Liver (tissue), 9 donors: ENCODE data around the gene TOR4A. TPM values are rescaled to one million over a fixed set of nuclear protein-coding genes. Genes with fewer than 3 reads are reported as not detected.
A peak's percentile ranks its signal among the peaks of the same experiment; 100 is the strongest.

ENCODE experiments used
- DNase-seq: peaks from one replicate; pipeline ENCODE4 v3.0.0-alpha.2; 2017; ENCODE audit warnings: low spot score
- H3K27ac ChIP-seq, 2 donors: one replicate each; pipeline ENCODE4 v1.7.0; 2013; ENCODE audit warnings: inconsistent platforms in 2 of 2, low read length in 2 of 2, control low read depth in 1 of 2, low read depth in 1 of 2, mild to moderate bottlenecking in 1 of 2
- H3K27me3 ChIP-seq, 4 donors: one replicate each; pipeline versions ENCODE4 v1.6.1 to v1.7.0; 2013; ENCODE audit warnings: low read length in 3 of 4, inconsistent platforms in 1 of 4, mild to moderate bottlenecking in 1 of 4, moderate library complexity in 1 of 4; ENCODE audit not compliant: control insufficient read depth in 4 of 4, insufficient read depth in 4 of 4
- H3K36me3 ChIP-seq, 4 donors: one replicate each; pipeline versions ENCODE4 v1.6.1 to v1.7.0; 2013; ENCODE audit warnings: low read length in 3 of 4, mild to moderate bottlenecking in 3 of 4, low read depth in 1 of 4, moderate library complexity in 1 of 4; ENCODE audit not compliant: control insufficient read depth in 4 of 4, insufficient read depth in 3 of 4
- H3K4me1 ChIP-seq, 4 donors: one replicate each; pipeline versions ENCODE4 v1.6.1 to v1.7.0; 2013; ENCODE audit warnings: low read length in 3 of 4, mild to moderate bottlenecking in 3 of 4, moderate library complexity in 1 of 4; ENCODE audit not compliant: control insufficient read depth in 4 of 4, insufficient read depth in 4 of 4
- H3K4me3 ChIP-seq, 3 donors: one replicate each; pipeline versions ENCODE4 v1.6.1 to v1.7.0; 2013; ENCODE audit warnings: low read length in 3 of 3, control low read depth in 1 of 3, low read depth in 1 of 3, mild to moderate bottlenecking in 1 of 3
- H3K9ac ChIP-seq, 2 donors: one replicate each; pipeline ENCODE4 v1.7.0; 2013; ENCODE audit warnings: low read length in 2 of 2, mild to moderate bottlenecking in 2 of 2, moderate library complexity in 2 of 2, control low read depth in 1 of 2, low read depth in 1 of 2
- H3K9me3 ChIP-seq, 4 donors: one replicate each; pipeline versions ENCODE4 v1.6.1 to v1.7.0; 2013; ENCODE audit warnings: low read length in 3 of 4; ENCODE audit not compliant: control insufficient read depth in 4 of 4
- EGR1 ChIP-seq, 2 donors: IDR thresholded peaks; 2 replicates each; pipeline ENCODE4 v1.6.1; 2016 to 2018; ENCODE audit warnings: antibody characterized with exemption in 2 of 2, low read depth in 2 of 2
- FOXA1 ChIP-seq: IDR thresholded peaks from 2 replicates; pipeline ENCODE4 v1.6.1; 2016; ENCODE audit warnings: antibody characterized with exemption
- FOXA2 ChIP-seq: IDR thresholded peaks from 2 replicates; pipeline ENCODE4 v1.6.1; 2016; ENCODE audit warnings: antibody characterized with exemption
- GABPA ChIP-seq, 2 donors: IDR thresholded peaks in 1 of 2; conservative IDR thresholded peaks in 1 of 2; 2 replicates each; pipeline ENCODE4 v1.6.1; 2016; ENCODE audit warnings: antibody characterized with exemption in 2 of 2, mild to moderate bottlenecking in 1 of 2, moderate library complexity in 1 of 2
- HNF4A ChIP-seq, 2 donors: conservative IDR thresholded peaks; 2 replicates each; pipeline ENCODE4 v1.6.1; 2016; ENCODE audit warnings: antibody characterized with exemption in 2 of 2, mild to moderate bottlenecking in 2 of 2
- HNF4G ChIP-seq: IDR thresholded peaks from 2 replicates; pipeline ENCODE4 v1.6.1; 2016; ENCODE audit warnings: antibody characterized with exemption
- JUND ChIP-seq, 2 donors: IDR thresholded peaks; 2 replicates each; pipeline ENCODE4 v1.6.1; 2016; ENCODE audit warnings: antibody characterized with exemption in 2 of 2
- NR2F2 ChIP-seq: IDR thresholded peaks from 2 replicates; pipeline ENCODE4 v1.6.1; 2016; ENCODE audit warnings: antibody characterized with exemption
- RAD21 ChIP-seq, 2 donors: IDR thresholded peaks; 2 replicates each; pipeline ENCODE4 v1.6.1; 2016; ENCODE audit warnings: antibody characterized with exemption in 2 of 2, mild to moderate bottlenecking in 2 of 2
- RXRA ChIP-seq, 2 donors: IDR thresholded peaks; 2 replicates each; pipeline ENCODE4 v1.6.1; 2017 to 2018; ENCODE audit warnings: antibody characterized with exemption in 2 of 2, mild to moderate bottlenecking in 1 of 2
- SP1 ChIP-seq: IDR thresholded peaks from 2 replicates; pipeline ENCODE4 v1.6.1; 2018; ENCODE audit warnings: antibody characterized with exemption, mild to moderate bottlenecking
- TAF1 ChIP-seq: conservative IDR thresholded peaks from 2 replicates; pipeline ENCODE4 v1.6.1; 2016; ENCODE audit warnings: antibody characterized with exemption, mild to moderate bottlenecking
- YY1 ChIP-seq: IDR thresholded peaks from 2 replicates; pipeline ENCODE4 v1.6.1; 2016; ENCODE audit warnings: antibody characterized with exemption, mild to moderate bottlenecking
- WGBS: extraction: QIAGEN DNeasy Blood & Tissue Kit; methylation state at CpG from one replicate; pipeline ENCODE4 v1.1.7; 2013; 5-methylcytosine and 5-hydroxymethylcytosine counted together
- polyA plus RNA-seq, 2 donors: library from polyadenylated mRNA; stranded (reverse) in 1 of 2; unstranded in 1 of 2; fragments of 200-250 nt in 1 of 2; fragments of >200 nt in 1 of 2; fragmentation: Nextera tagmentation in 1 of 2; extraction: Ambion mirVana in 1 of 2; gene quantifications; one replicate each; pipeline versions ENCODE4 v1.2.1 to v1.2.3, GENCODE V29; 2013 to 2015
- total RNA-seq, 2 donors: library from RNA; depleted of rRNA; stranded (reverse); fragments of >200 nt; gene quantifications; one replicate each; pipeline ENCODE4 v1.2.3, GENCODE V29; 2014
- TF ChIP-seq, protein P1 (sequence below): fragments of 150-350 bp; IDR thresholded peaks from 2 replicates; pipeline ENCODE4 v1.5.1; 2017; ENCODE audit warnings: improper control_type of control experiment, low read depth, low read length; ENCODE audit not compliant: missing input control
- TF ChIP-seq, protein P2 (sequence below): IDR thresholded peaks from 2 replicates; pipeline ENCODE4 v1.6.1; 2016; ENCODE audit warnings: antibody characterized with exemption
- TF ChIP-seq, protein P3 (sequence below): IDR thresholded peaks from 2 replicates; pipeline ENCODE4 v1.6.1; 2016; ENCODE audit warnings: antibody characterized with exemption
- TF ChIP-seq, protein P4 (sequence below): IDR thresholded peaks from 2 replicates; pipeline ENCODE4 v1.6.1; 2016; ENCODE audit warnings: antibody characterized with exemption
- TF ChIP-seq, protein P5 (sequence below): IDR thresholded peaks from 2 replicates; pipeline ENCODE4 v1.6.1; 2016; ENCODE audit warnings: antibody characterized with exemption, mild to moderate bottlenecking
- donor health status: healthy.
- donor health status: healthy.
- donor health status: healthy.
- donor health status: healthy.
- donor health status: healthy.

TOR4A gene
- total and polyA plus RNA-seq, 4 donors = 0.35 to 5.1 (median 4.3) TPM

DNA sequence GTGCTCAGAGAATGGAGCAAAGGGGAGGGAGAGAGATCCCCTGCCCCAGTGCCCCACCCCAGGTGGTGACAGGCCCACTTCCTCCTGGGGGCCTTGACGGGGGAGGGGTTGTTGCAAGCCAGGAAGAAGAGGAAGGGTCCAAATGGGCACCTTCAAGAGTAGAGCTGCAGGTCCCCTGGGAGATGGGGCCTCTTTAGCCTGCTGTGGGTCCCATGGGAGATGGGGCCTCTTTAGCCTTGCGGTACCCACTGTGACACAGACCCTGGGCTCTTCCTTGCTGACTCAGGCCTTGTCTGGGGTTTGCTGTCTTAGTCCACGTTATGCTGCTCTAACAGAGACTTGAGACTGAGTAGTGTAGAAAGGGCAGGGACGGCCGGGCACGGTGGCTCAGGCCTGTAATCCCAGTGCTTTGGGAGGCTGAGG, 9.6 kb upstream of the TOR4A start (continued):
- TF ChIP-seq JUND (IDR thresholded peaks at IDR 0.05) (no peak), FOXA2 (no peak)

DNA sequence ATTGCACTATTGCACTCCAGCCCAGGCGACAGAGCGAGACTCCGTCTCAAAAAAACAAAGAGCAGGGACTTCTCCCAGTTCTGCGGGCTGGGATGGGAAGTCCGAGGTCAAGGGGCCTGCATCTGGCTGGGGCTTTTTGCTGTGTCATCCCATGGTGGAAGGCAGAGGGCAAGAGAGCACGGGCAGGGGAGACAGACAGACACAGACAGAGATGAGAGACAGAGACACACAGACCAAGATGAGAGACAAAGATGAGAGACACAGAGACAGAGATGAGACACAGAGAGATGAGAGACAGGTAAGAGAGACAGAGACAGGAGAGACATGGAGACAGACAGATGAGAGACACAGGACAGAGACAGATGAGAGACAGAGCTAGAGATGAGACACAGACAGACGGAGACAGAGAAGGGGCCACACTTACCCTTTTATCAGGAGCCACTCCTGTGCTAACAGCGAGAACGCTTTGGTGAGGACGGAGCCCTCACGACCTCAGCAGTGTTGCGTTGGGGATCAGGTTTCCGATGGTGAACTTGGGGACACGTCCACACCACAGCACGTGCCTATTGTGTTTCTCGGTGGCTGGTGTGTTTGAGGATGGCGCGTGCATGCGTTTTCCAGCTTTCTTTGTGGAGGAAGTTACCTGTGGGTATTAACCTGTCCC, 8.9 kb upstream of the TOR4A start:
- no peaks in the 10 kb centered on the region for H3K9me3 ChIP-seq
- peak overlapping the region in 1 of 3 donors; percentile 12 for H3K4me3 ChIP-seq
- no peak for DNase-seq
- WGBS = 66% methylated on average over 19 of the region's 19 CpGs
- H3K27me3 ChIP-seq = no peaks in the 10 kb centered on the region
- H3K4me1 ChIP-seq = peaks cover 9 to 39% (median 23%) of the 10 kb centered on the region in 4 donors
- peaks cover 2 to 18% (median 13%) of the 10 kb centered on the region in 4 donors for H3K36me3 ChIP-seq
- TF ChIP-seq TAF1 (no peak), RXRA (IDR thresholded peaks at IDR 0.05) (peak in 1 of 2 donors; percentile 14), HNF4G (no peak), FOXA2 (no peak), JUND (IDR thresholded peaks at IDR 0.05) (no peak), RAD21 (IDR thresholded peaks at IDR 0.05) (no peak), SP1 (peak; percentile 6), FOXA1 (no peak), HNF4A (conservative IDR thresholded peaks at IDR 0.05) (no peak), YY1 (no peak), GABPA (IDR thresholded peaks at IDR 0.05 in 1 of 2, conservative IDR thresholded peaks at IDR 0.05 in 1 of 2) (no peak), EGR1 (IDR thresholded peaks at IDR 0.05; ENCODE audit: low read depth in 2 of 2) (no peak), NR2F2 (peak; percentile 95)
- TF ChIP-seq, protein P1, sequence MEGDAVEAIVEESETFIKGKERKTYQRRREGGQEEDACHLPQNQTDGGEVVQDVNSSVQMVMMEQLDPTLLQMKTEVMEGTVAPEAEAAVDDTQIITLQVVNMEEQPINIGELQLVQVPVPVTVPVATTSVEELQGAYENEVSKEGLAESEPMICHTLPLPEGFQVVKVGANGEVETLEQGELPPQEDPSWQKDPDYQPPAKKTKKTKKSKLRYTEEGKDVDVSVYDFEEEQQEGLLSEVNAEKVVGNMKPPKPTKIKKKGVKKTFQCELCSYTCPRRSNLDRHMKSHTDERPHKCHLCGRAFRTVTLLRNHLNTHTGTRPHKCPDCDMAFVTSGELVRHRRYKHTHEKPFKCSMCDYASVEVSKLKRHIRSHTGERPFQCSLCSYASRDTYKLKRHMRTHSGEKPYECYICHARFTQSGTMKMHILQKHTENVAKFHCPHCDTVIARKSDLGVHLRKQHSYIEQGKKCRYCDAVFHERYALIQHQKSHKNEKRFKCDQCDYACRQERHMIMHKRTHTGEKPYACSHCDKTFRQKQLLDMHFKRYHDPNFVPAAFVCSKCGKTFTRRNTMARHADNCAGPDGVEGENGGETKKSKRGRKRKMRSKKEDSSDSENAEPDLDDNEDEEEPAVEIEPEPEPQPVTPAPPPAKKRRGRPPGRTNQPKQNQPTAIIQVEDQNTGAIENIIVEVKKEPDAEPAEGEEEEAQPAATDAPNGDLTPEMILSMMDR = no peak
- TF ChIP-seq, protein P2, sequence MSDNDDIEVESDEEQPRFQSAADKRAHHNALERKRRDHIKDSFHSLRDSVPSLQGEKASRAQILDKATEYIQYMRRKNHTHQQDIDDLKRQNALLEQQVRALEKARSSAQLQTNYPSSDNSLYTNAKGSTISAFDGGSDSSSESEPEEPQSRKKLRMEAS = no peak
- TF ChIP-seq, protein P3, sequence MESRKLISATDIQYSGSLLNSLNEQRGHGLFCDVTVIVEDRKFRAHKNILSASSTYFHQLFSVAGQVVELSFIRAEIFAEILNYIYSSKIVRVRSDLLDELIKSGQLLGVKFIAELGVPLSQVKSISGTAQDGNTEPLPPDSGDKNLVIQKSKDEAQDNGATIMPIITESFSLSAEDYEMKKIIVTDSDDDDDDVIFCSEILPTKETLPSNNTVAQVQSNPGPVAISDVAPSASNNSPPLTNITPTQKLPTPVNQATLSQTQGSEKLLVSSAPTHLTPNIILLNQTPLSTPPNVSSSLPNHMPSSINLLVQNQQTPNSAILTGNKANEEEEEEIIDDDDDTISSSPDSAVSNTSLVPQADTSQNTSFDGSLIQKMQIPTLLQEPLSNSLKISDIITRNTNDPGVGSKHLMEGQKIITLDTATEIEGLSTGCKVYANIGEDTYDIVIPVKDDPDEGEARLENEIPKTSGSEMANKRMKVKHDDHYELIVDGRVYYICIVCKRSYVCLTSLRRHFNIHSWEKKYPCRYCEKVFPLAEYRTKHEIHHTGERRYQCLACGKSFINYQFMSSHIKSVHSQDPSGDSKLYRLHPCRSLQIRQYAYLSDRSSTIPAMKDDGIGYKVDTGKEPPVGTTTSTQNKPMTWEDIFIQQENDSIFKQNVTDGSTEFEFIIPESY = no peak
- TF ChIP-seq, protein P4, sequence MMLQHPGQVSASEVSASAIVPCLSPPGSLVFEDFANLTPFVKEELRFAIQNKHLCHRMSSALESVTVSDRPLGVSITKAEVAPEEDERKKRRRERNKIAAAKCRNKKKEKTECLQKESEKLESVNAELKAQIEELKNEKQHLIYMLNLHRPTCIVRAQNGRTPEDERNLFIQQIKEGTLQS = no peak
- TF ChIP-seq, protein P5, sequence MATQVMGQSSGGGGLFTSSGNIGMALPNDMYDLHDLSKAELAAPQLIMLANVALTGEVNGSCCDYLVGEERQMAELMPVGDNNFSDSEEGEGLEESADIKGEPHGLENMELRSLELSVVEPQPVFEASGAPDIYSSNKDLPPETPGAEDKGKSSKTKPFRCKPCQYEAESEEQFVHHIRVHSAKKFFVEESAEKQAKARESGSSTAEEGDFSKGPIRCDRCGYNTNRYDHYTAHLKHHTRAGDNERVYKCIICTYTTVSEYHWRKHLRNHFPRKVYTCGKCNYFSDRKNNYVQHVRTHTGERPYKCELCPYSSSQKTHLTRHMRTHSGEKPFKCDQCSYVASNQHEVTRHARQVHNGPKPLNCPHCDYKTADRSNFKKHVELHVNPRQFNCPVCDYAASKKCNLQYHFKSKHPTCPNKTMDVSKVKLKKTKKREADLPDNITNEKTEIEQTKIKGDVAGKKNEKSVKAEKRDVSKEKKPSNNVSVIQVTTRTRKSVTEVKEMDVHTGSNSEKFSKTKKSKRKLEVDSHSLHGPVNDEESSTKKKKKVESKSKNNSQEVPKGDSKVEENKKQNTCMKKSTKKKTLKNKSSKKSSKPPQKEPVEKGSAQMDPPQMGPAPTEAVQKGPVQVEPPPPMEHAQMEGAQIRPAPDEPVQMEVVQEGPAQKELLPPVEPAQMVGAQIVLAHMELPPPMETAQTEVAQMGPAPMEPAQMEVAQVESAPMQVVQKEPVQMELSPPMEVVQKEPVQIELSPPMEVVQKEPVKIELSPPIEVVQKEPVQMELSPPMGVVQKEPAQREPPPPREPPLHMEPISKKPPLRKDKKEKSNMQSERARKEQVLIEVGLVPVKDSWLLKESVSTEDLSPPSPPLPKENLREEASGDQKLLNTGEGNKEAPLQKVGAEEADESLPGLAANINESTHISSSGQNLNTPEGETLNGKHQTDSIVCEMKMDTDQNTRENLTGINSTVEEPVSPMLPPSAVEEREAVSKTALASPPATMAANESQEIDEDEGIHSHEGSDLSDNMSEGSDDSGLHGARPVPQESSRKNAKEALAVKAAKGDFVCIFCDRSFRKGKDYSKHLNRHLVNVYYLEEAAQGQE = no peak
- H3K27ac ChIP-seq = peak overlapping the region; percentile 59 to 69
- H3K9ac ChIP-seq = no peak overlapping the region
